HFFc6 (cell line): ENCODE results near the gene AIF1L. TPM values are rescaled to one million over a fixed set of nuclear protein-coding genes. Genes with fewer than 3 reads are reported as not detected.
A peak's percentile ranks its signal among the peaks of the same experiment; 100 is the strongest.

Experiments
- DNase-seq: peaks from one replicate; pipeline ENCODE4 v3.0.0-alpha.2; 2018
- H3K27ac Mint-ChIP-seq: 2 replicates; pipeline ENCODE4 v1.8.0; 2020; ENCODE audit warnings: mild to moderate bottlenecking, mixed read lengths
- H3K27me3 Mint-ChIP-seq: 2 replicates; pipeline ENCODE4 v1.8.0; 2021; ENCODE audit warnings: mild to moderate bottlenecking, moderate library complexity, mixed read lengths; ENCODE audit not compliant: insufficient read depth
- H3K36me3 Mint-ChIP-seq: 2 replicates; pipeline ENCODE4 v1.8.0; 2021; ENCODE audit warnings: low read depth, mixed read lengths
- H3K4me1 Mint-ChIP-seq: 2 replicates; pipeline ENCODE4 v1.8.0; 2020; ENCODE audit warnings: low read depth, mixed read lengths
- H3K4me3 Mint-ChIP-seq: 2 replicates; pipeline ENCODE4 v1.8.0; 2020; ENCODE audit warnings: mild to moderate bottlenecking, moderate library complexity, mixed read lengths
- H3K9me3 Mint-ChIP-seq: 2 replicates; pipeline ENCODE4 v1.8.0; 2020; ENCODE audit warnings: mild to moderate bottlenecking, mixed read lengths
- CTCF ChIP-seq: fragments of 200-600 bp; sonication (generic); IDR thresholded peaks from 2 replicates; pipeline ENCODE4 v1.5.0; 2021; ENCODE audit warnings: antibody characterized with exemption, mild to moderate bottlenecking
- total RNA-seq, 6 experiments: library from RNA; stranded (reverse); fragmentation: NEBNext Ultra II Directional; extraction: Animal tissue kit (Norgen Biotek cat#: 25700); gene quantifications; 2 replicates in 1 of 6; 3 replicates in 5 of 6; pipeline ENCODE4 v1.2.3, GENCODE V29; 2021

The AIF1L gene
- total RNA-seq, 6 experiments from 2014 or later = 0.05 to 0.37 (median 0.21) TPM

- TF ChIP-seq CTCF = no peak
- Mint-ChIP-seq H3K27me3 (peaks cover 19% of the 10 kb centered on the region), H3K36me3 (no peaks in the 10 kb centered on the region), H3K9me3 (no peaks in the 10 kb centered on the region), H3K4me1 (peaks cover 6% of the 10 kb centered on the region), H3K27ac (no peak overlapping the region), H3K4me3 (no peak overlapping the region)
- no peak for DNase-seq
These were observed 7.8 kb downstream of the AIF1L start for GRCh38 chr9:131104016-131104740.

GRCh38 chr9:131105952-131106351, 9.6 kb downstream of the AIF1L start:
- no peak for DNase-seq
- TF ChIP-seq CTCF = no peak
- Mint-ChIP-seq H3K27ac (no peak overlapping the region), H3K27me3 (peaks cover 20% of the 10 kb centered on the region), H3K9me3 (no peaks in the 10 kb centered on the region), H3K4me1 (peaks cover 6% of the 10 kb centered on the region), H3K4me3 (no peak overlapping the region), H3K36me3 (no peaks in the 10 kb centered on the region)

DNA sequence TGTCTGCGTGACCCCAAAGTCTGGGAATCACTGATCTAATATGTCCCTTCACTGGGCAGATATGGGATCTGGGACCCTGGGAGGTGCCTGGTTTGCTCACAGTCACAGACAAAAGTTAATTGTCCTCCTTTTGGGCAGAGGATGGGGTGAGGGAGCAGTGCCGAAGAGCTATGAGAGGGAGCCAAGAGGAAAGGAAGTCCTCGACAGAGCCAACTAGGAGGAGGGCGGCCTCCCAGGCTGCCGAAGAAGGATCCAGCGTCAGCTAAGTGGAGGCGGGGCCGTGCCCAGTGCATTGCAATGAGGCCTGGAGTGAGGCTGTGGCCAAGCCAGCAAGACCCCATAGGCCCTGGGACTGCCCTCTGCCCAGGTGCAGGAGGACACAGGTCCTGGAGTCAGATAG, 11.4 kb downstream of the AIF1L start:
- H3K4me3 Mint-ChIP-seq = no peak overlapping the region
- H3K36me3 Mint-ChIP-seq = no peaks in the 10 kb centered on the region
- peaks cover 14% of the 10 kb centered on the region for H3K4me1 Mint-ChIP-seq
- no peak for DNase-seq
- no peak for TF ChIP-seq CTCF
- peaks cover 24% of the 10 kb centered on the region for H3K27me3 Mint-ChIP-seq
- no peaks in the 10 kb centered on the region for H3K9me3 Mint-ChIP-seq
- H3K27ac Mint-ChIP-seq = no peak overlapping the region

DNA sequence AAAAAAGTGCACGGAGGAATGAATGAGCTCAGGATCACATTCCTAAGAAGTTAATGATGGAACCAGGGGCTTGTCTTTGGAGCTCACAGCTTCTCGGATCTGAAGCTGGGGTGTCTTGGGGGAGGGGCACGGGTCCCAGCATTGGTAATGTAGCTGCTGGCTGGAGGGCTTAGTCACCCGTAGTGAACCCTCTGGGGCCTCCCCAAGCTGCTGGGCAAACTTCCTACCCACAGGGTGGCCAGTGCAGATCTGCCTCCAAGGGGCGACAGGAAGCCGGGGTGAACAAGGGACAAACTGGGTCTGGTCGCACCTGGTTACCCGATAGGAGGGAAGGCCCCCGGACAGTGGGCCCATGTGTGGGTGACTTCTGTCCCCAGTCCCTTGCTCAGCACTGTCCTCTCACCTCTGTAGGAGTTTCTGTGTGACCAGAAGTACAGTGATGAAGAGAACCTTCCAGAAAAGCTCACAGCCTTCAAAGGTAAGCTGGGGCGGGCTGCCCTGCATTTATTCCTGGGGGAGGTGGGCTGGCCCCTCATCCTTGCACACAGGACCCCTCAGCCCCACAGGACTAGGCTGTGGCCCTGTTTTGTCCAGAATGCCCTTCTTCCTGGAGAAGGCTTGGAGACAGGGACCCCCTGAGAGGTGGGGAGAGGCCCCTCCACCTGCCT, 15.0 kb downstream of the AIF1L start:
- Mint-ChIP-seq H3K9me3 (no peaks in the 10 kb centered on the region), H3K27ac (no peak overlapping the region), H3K27me3 (peaks cover 27% of the 10 kb centered on the region), H3K4me3 (no peak overlapping the region), H3K36me3 (no peaks in the 10 kb centered on the region), H3K4me1 (peaks cover 11% of the 10 kb centered on the region; the same call in 1 of the 2 replicates)
- TF ChIP-seq CTCF = no peak
- peak; percentile 28 for DNase-seq

GRCh38 chr9:131111854-131112311, 15.6 kb downstream of the AIF1L start:
- Mint-ChIP-seq H3K4me3 (no peak overlapping the region), H3K4me1 (peaks cover 11% of the 10 kb centered on the region; the same call in 1 of the 2 replicates), H3K27ac (no peak overlapping the region), H3K36me3 (no peaks in the 10 kb centered on the region), H3K27me3 (peaks cover 23% of the 10 kb centered on the region), H3K9me3 (no peaks in the 10 kb centered on the region)
- TF ChIP-seq CTCF = no peak
- no peak for DNase-seq
